LoVo (cell line): ENCODE measurements around the gene ALK.

ENCODE experiments used
- DNase-seq: peaks from one replicate; pipeline ENCODE4 v3.0.0-alpha.2; 2016; ENCODE audit warnings: low spot score

The ALK gene

DNA sequence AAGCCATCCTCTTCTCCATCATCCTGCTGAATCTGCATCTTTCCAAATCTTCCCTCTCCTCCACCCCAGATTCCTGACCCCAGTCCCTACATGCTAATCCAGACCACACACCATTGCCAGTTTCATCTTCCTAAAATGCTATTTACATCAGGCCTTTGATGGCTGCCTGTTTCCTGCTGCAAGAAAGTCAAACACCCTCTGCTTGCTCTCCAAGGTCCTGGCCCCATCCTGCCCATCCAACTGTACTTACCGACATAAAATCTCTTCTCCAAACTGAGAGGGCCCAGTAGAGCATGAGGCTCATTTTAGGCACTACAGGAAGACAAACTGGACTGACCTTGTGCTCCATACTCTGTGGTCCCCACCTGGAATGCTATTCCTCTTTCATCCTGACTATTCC is 19.0 kb downstream of the ALK start:
- no peak for DNase-seq

DNA sequence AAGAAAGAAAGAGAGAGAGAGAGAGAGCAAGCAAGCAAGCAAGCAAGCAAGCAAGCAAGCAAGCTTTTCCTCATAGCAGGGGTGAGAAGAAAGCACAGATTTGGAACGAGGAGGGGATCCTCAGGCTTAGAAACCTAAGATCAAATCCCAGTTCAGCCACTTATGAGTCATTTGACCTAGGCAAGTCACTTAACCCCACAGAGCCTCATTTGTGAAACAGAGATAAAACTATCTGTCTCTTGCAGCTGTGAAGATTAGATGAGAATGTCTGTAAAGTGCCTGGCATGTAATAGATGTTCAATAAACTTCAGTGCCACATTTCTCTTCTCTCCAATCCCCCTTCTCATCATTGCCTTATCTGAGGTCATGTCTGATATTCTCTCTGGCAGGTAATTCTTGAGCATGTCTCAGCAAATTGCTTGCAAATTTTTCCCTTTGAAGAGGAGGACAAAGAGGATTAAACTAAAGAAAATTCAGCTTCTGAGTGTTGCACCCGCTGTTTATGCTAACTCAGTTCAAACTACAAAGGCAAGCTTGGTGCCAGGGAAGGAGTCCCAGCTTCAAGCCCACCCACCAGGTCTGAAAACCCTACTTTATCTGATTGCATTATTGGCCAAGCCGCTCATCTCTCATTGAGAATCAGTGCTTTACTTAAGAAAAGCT is 20.3 kb downstream of the ALK start:
- DNase-seq = no peak

DNA sequence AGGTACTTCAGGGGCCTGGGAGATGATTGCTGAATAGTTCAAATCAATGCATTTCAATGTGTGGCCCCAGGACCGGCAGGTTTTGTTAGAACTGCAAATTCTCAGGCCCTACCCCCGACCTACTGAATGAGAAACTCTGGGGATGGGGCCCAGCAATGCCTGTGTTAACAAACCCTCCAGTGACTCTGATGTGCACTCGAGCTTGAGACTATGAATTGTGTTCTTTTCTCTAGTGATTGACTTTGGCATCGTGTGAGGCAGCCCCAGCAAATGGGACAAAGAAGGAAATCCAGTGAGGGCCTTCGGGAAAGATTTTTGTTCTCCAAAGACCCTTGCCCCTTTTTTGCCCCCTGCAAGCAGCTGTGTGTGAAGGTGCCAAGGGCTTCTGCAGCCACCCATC is 22.4 kb downstream of the ALK start:
- DNase-seq = no peak

DNA sequence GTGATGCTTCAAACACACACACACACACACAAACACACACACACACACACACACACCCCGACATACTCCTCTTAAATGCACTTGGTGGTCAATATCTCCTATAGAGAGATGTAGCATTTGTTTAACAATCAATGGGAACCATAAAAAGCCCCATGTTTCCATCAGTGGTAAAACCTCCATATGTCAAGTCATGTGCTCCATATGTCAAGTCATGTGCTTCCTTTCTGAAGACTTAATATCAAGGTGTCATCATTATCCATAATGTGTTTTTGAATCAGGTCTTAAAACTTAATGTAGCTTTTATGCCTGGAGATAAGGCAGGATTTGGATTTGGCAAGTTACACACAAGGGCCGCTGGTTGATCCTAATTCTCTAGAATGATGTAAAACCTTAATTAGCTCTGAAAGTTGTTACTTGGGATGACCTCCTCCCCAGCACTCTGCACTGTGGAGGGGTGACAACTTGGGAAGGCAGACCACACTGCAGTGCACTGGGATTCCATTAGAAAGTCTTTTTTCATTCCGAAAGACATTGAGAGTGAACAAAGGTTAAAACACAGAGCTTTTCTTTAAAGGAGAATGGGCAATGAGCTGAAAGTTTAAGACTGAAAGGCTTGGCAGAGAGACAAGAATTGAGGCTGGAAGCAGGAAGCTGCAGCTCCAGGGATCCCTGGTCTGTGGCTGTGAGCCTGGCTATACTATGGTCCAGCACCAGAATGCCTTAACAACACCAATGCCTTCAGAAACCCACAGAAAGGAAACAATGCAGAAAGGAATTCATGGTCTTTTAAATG is 26.4 kb downstream of the ALK start:
- no peak for DNase-seq

DNA sequence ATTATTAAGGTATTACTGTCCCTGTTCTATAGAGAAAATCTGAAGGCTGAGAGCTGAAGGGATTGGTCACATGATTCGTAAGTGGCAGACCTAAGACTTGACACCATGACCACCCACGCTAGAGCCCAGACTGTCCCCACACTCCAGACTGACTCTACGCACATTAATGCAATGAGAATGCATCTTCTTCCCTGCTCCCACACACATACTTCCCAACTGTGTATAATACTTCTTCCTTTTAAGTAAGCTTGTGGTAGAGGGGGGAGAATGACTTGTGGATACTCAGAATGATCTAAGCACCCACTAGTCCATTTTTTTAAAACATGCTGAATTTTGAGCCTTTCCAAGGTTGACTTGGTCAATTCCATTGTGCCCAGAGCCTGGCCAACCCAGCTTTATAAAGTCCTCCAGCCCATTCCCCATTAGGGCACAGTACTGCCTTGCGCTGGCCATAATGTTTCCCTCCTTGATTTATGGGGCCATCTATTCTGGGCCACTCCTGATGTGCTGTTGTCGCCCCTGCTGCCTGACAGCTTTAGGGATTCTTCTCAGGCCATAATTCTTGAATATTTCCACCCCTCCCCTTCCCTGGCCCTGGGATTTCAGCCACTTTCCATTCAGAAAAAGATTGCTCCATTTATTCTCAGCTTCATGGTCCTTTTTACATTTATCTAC is 28.7 kb downstream of the ALK start:
- no peak for DNase-seq

GRCh38 chr2:29881089-29881730 is 40.2 kb downstream of the ALK start:
- no peak for DNase-seq

DNA sequence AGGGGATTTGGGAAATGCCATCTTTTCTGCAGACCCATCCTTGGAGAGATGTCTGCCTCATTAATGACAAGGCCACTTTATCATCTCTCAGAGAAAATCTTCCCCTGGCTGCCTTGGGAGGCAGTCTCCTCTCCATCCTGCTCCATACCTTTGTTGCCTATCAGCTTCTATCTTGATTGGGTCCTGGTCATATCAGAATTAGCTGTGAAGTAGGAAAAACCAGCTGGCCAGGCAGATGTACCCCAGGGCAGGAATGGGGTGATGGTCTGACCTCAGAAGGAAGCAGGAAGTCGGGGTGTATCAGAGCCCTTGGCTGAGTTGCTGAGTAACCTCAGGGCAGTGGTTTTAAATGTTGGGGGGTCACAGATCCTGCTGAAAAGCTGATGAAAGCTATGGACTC is 41.3 kb downstream of the ALK start:
- no peak for DNase-seq

GRCh38 chr2:29879456-29879855 is 41.9 kb downstream of the ALK start:
- DNase-seq = no peak

- no peak for DNase-seq
Measured at GRCh38 chr2:29878898-29879297, 42.5 kb downstream of the ALK start.

- no peak for DNase-seq
Measured at GRCh38 chr2:29876374-29876773, 45.0 kb downstream of the ALK start.

- no peak for DNase-seq
Measured at GRCh38 chr2:29874745-29875144, 46.6 kb downstream of the ALK start.

DNA sequence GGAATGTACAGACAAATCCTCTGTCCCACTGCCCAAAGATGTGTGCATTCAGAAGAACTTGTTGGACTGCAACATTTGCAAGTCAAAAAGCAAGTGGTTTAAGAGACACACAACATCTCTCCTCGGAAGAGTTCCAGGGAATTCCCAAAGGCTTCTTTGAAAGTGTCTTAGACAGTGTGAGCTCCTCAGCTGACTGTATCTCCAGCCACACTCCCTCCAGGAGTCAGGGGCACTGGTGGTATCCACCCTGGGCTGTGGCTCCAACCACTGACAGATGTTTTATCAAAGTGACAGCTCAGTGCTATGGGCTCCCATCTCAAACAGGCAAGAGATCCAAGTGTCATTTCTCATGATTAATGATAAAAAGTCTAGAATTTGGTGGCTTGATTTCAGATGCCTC is 48.5 kb downstream of the ALK start:
- DNase-seq = no peak

DNA sequence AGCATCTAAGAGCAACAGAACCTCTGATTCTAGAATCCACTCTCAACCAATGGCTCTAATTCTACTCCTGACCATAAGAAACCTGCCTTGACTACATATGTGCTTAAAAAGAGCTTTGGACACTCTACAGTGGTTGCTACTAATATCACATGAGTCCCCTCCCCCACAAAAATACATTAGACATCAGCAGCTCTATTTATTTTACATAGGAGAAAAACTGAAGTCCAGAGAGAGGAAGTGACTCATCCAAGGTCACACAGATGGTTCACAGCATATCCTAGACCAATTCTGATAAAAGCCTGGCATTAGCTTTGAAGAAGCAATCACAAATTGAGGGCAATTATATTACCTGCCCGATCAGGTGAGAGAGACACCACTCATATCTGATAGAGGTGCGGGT is 49.8 kb downstream of the ALK start:
- no peak for DNase-seq

- DNase-seq = no peak
Measured at GRCh38 chr2:29865512-29865911, 55.9 kb downstream of the ALK start.

DNA sequence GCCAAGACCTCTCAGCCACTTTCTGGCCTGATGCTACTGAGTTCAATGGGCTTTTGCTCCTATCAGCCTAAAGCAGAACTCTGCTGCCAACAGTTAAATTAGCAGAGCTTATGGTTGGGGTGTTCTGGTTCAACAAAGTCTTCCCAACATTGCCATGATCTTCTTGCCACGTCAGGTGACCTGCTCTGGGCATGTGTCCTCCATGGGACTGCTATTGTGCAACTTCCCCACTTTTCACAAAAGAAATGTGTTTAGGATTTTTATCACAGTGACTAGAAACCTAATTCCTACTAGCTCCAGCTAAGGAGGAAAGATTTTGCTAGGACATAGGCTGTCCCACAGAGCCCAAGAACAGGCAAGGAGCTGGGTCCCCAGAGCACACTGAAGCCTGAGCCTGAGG is 56.4 kb downstream of the ALK start:
- DNase-seq = no peak

DNA sequence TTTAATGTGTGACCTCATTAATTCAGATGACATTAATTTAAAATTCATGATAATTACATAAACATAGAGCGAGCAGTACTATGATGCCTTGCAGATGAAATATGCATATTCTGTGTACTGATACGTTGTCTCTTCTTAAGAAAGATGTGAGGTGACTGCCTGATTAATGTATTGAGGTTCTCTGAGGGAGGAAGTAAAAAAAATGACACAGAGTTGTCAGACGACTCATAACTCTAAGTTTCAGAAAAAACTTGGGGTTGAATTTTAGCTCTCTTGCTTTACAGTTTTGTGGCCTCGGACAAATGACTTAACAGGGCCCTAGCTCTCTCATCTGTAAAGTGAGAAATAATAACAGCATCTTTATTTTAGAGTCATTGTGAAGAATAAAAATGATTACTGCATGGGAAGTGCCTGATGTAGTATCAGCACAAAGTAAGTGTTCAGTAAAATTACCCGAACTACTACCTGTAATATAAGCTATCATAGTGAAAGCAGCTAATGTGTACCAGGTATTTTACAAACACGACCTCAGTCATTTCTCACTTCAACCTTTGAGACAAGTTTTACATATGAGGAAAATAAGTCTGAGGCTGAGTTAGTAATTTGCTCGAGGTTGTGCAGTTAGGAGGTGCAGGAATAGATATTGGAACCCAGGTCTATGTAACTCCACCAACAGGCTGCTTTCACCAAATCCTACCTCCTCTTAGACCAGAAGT is 65.3 kb downstream of the ALK start:
- DNase-seq = no peak

GRCh38 chr2:29850794-29851193 is 70.6 kb downstream of the ALK start:
- no peak for DNase-seq

- DNase-seq = no peak
Measured at GRCh38 chr2:29848566-29849310, 72.6 kb downstream of the ALK start.

DNA sequence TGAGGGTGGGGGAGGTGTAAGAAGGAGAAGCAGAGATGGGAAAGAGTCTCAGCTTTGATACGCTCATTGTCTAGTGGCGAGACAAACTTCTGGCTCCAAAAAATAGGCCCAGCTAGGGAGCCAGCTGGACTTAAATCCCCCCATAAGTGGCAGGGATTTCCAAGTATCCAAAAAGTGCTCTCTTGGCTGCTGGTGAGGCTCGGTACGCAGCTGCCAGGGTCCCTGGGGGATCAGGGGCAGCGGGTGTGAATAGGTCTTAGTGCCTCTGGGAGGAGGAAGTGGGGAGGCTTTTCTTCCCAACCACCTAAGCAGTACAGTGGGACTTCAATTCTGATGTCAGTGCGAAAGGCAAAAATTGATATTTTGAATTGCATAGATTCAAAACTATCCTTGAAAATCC is 73.5 kb downstream of the ALK start:
- DNase-seq = no peak

DNA sequence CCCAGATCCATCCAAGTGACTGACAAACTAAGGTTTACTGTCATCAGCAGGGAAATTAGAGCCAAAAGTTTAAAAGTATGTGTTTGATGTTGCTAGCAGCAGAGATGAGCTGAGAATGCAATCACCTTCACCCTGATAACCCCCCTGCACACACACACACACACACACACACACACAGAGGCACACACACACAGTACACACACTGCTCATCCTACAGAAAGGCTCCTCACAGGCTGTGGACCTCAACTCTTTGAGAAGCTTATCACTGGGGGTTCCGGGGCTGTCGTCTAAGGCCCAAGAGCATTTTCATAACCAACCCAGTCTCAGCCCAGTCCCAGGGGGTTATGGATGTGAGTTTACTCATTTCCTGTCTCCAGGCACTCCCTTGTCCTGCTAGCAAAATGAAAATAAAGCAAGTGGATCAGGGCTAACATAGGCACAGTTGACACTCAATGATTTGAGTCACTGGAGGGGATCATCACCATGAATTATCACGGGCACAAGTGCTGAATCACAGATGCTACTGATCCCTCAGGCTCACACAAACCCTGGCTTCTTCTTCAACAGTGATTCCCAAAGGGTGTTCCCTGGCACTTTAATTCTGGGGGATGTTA is 76.6 kb downstream of the ALK start:
- no peak for DNase-seq
